Endothelial cell of umbilical vein (primary cell): ENCODE measurements around the gene PLA2G4F.

ENCODE experiments used
- EZH2 ChIP-seq: IDR thresholded peaks from 2 replicates; pipeline ENCODE4 v1.6.1; 2012; ENCODE audit warnings: borderline replicate concordance, low read depth, mild to moderate bottlenecking, moderate library complexity, low read length, inconsistent platforms; ENCODE audit not compliant: severe bottlenecking
- MYC ChIP-seq: IDR thresholded peaks from one replicate; pipeline ENCODE4 v1.6.1; 2011; ENCODE audit warnings: mild to moderate bottlenecking, low read depth, low read length

DNA sequence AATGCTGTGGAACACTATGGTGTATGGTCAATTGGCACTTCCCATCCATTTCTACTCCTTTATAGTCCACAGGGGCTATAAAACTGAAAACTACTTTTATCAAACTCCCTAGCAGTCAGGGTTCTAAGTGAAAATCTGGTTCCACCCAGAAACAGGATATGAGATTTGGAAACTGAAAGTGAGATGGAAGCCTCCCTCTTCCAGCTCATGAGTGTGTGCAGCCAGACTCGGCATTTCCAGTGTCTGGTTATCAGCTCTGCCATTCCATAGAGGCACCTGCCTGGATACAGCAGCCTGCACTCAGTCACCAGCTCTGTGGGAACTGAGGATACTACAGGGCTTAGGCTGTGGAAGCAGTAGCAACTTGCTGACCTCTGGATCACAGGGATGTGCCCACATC lies 14.7 kb upstream of the PLA2G4F start:
- TF ChIP-seq MYC (no peak), EZH2 (no peak)
